HL-60/S4 treated with phorbol 12-myristate 13-acetate at 8.2 ng/mL for 4 days and 3 days (cell line): ENCODE measurements around the gene OR2T29.
"Not testable (repeated sequence)": the region's sequence is repeated elsewhere in the genome, so short reads cannot be mapped to it uniquely, and the experiment has no call there.

Source experiments
- in situ Hi-C: fragments of 300-500 bp; cut with MboI; formaldehyde crosslinking; loops from 2 replicates; pipeline ENCODE4 v1.15.0; 2022; ENCODE audit warnings: low sequenced_read_pairs

Gene OR2T29, protein sequence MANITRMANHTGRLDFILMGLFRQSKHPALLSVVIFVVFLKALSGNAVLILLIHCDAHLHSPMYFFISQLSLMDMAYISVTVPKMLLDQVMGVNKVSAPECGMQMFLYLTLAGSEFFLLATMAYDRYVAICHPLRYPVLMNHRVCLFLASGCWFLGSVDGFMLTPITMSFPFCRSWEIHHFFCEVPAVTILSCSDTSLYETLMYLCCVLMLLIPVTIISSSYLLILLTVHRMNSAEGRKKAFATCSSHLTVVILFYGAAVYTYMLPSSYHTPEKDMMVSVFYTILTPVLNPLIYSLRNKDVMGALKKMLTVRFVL

DNA sequence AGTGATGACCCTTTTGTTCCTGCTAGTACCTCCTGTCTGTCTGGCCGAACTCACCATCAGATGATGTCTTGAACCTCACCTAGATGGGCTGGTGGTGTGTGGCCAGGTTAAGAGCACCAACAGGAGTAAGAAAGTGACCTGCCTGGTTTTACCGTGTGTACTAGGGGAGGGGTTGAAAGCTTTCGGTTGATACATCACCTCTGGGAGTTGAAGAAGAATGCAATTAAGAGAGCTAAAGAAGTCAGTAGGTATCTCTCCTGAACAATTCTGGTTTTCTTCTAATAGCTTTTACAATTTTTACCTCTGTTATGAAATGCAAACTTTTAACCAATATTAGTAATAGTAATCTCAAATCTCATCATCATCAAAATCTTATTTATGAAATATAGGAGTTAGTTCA is at the start of gene OR2T29:
Gene OR2T29, minus strand, starts transcription at position 101 of the 400 bp plus-strand sequence. CDS start 3,281 bp downstream, outside the sequence.
- in situ Hi-C loops = not testable (repeated sequence)

DNA sequence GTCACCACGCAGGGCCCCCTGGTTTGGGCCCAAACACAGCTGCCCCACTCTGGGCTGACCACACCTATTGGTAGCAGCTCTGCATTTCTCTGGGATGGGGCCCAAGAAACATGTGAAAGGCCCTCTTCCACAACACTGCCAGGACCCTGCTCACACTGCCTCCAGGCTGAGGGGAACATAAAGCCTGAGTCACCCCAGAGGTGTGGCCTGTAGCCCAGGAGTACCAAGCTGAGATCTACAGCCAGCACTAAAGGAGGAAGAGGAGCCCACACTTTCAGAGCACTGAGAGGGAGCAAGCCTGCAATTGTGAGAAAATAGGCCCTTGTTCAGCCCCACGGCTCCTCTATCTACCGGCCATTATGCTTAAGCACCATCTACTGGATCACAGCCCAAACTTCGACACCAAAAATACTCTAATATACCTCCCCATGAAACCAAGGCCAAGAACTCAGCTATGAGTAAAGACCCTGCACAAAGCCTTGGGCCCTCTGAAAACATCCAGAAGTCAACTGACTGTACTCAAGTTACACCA is 49.4 kb upstream of the OR2T29 start:
- in situ Hi-C loops = no loop called here

DNA sequence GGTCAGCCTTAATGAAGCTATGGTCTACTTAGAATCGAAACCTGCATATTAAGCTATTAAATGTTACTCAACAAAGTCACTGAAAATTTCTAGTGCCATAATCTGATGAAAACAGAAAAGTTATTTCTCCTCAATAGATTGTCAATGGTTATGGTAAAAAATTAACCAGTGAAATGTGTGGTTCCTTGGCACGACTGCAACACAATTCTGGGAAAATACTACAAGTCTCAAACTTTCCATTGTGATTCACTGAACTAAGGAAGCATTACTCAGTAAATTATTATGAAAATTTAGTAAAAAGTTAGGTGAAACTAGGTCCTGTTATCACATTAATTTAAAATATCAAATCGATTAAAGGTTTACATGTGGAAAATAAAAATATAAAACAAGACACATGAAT is 47.7 kb upstream of the OR2T29 start:
- in situ Hi-C loops = no loop called here

DNA sequence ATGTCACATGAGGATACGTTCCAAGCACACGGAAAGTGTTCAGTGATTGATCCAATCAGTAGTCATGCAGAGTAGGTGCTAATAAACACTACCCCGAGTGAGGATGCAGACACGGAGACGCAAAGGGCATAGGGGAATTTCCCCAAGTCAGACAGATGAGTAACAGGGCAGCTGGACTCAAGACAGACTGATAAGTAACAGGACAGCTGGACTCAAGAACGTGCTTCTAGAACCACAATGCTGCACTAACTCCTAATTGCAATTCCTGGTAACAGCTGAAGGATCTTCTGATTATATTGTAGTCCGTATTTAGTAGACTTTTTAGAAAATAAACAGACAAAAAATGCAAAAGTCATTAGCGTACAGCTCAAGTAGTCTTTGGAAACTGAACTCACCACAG is 36.8 kb upstream of the OR2T29 start:
- in situ Hi-C loops = no loop called here

DNA sequence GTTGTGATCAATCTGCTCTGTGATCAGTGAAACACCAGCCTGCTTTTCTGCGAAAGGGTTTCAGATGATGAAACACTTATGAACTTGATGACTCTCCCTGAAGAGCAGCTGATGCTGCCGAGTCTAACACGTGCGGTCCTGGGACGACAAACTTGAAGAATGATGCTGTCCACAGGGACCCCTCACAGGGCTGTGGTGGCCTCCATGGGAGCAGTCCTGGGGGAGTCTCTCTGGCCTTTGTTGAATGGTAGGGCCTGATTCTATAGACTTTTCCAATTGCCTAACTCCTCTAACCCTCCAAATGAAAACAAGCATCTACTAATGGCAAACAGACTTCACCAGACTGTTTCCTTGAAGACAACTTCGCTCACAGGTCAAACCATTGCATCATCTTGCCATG is 35.0 kb upstream of the OR2T29 start, which contains the start of gene OR2T10:
Gene OR2T10, minus strand, starts transcription at position 112 of the 400 bp plus-strand sequence. CDS start 3,932 bp downstream, outside the sequence.
- in situ Hi-C loops = no loop called here

DNA sequence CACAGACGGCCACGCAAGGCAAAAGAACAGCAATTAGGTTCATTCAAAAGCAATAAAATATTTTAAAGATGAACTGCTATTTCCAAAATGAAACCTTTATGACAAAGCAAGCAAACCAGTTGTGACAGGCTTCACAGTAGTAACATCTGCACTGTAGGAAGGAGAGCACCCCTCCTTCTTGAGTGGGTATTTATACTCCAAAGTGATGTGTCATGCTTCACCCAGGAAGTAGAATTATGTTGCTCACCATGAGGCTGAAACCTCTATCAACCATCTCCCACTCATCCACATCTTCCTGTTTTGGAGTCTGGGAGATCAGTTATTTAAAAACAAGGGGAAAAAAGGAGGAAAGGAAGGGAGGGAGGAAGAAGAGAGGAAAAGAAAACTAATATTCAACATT is 34.0 kb upstream of the OR2T29 start:
- in situ Hi-C loops = no loop called here

DNA sequence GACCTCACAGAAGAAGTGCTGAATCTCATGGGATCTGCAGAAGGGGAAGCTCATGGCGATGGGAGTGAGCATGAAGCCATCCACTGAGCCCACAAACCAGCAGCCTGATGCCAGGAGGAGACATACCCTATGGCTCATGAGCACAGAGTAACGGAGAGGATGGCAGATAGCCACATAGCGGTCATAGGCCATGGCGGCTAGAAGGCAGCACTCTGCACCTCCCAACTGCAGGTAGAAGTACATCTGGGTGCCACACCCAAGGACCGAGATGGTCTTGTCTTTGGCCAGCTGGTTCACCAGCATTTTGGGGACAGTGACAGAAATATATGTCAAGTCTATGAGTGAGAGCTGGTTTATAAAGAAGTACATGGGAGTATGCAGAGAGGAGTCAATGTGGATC is 30.7 kb upstream of the OR2T29 start:
- in situ Hi-C loops = no loop called here

DNA sequence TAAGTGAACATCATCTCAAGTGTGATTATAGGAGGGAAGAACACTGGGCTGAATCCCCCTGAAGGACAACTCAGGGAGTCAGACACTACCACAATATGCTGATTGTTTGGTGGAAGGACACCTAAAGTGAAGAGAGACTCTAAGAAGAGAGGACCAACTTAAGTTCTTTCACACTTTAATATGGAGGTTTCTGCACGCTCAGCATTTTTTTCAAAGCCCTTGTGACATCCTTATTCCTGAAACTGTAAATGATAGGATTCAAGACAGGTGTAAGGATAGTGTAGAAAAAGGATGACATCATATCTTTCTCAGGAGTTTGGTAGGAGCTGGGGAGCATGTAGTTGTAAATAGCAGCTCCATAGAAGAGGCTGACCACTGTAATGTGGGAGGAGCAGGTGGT is 30.1 kb upstream of the OR2T29 start:
- in situ Hi-C loops = no loop called here

DNA sequence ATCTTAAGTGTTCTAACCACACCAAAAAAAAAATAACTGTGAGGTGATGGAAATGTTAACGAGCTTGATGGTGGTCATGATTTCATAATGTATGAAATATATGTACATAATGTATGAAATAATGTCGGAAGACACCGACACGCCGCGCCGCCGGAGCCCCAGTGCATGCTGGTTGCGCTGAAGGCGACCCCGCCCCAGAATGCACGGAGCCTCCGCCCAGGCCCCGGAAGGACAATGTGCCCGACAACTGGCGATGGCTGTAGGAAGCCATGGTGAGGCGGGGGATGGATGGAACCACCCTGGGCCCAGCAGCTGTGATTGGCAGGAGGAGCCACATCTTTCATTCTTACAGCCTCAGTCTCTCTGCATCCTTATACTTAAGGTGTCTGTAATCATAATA is 27.5 kb upstream of the OR2T29 start:
- in situ Hi-C loops = no loop called here

DNA sequence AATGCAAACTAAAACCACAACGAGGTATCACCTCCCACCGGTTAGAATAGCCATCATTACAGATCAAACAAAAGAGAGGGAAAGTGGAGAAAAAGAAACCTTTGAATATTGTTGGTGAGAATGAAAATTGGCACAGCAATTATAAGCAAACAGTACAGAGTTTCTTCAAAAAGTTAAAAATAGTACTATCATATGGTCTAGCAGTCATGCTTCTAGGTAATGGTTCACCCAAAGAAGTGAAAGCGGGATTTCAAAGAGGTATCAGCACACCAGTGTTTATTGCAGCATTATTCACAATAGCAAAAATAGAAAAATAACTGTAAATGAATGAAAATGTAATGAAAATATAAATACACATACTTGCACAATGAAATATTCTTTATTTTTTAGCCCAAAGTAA is 26.8 kb upstream of the OR2T29 start:
- in situ Hi-C loops = no loop called here

DNA sequence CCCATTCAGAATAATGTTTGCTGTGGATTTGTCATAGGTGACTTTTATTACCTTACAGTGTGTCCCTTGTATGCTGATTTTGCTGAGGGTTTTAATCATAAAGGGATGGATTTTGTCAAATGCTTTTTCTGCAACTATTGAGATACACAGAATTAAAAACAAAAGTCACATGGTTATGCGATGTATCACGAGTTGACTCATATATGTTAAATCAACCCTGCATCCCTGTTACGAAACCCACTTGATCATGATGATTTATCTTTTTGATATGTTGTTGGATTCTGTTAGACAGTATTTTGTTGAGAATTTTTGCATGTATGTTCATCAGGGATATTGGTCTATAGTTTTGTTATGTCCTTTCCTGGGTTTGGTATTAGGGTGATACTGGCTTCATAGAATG is 22.7 kb upstream of the OR2T29 start:
- in situ Hi-C loops = no loop called here

DNA sequence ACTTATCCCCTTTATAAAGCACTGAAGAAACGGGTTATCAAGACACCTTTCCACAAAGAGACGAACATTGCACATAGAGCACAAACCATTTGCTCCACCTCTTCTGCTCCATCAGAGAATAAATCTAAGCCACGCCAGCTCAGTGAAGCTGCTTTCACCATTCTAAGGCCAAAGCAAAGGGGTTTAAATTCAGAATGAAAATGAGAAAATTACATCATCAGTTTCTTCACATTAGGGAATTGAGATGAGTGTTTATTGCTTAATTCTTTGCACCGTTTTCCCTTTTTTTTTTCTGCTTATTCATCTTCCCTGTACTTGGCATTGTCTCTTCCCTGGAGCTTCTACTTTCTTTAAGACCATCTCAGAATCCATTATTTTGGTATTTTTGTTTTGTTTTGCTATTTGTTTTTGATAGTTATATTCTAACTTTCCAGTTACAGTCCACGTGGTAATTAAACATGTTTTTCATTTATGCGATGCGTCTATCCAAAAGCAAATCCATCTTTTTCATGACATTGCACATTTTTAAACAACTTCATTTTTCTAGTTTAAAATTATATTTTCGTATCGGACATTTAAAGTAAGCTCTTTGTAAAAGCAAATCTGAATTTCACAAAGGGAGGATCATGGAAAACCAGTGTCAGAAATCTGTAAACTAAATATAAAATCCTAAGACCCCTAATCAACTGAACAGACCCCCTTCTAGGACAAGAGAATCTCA is 13.8 kb upstream of the OR2T29 start:
- in situ Hi-C loops = no loop called here

DNA sequence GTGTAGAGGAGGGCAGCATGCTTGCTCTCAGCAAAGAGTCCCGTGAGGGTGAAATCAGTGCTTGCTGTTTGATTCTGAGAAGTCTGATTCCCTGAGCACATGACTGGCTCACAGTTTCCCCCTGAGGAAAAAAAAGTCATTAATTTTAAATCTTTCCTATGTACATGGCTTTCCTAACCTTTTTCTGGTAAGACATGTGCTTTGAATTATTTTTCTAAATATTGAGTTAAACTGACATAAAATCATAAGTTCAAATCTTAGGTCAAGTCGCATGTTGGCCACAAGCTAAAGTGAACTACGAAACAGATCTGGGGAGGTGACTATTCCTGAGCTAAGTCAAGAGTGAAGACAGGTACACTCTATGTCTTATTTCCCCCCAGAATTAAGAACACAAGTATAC is 12.1 kb upstream of the OR2T29 start, which contains the start of gene OR2T34:
Gene OR2T34, minus strand, starts transcription at position 101 of the 400 bp plus-strand sequence. Its CDS starts 0 bp downstream, at position 101.
- in situ Hi-C loops = not testable (repeated sequence)

DNA sequence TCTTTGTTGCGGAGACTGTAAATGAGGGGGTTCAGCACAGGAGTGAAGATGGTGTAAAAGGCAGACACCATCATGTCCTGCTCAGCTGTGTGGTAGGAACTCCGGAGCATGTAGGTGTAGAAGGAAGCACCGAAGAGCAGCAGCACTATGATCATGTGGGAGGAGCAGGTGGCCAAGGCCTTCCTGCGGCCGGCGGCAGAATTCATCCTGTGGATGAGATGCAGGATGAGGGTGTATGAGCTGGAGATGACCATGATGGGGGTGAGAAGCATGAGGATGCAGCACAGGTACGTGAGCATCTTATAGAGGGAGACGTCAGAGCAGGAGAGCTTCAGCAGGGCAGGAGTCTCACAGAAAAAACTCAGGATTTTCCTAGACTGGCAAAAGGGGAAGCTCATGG is 11.3 kb upstream of the OR2T29 start:
- in situ Hi-C loops = not testable (repeated sequence)

DNA sequence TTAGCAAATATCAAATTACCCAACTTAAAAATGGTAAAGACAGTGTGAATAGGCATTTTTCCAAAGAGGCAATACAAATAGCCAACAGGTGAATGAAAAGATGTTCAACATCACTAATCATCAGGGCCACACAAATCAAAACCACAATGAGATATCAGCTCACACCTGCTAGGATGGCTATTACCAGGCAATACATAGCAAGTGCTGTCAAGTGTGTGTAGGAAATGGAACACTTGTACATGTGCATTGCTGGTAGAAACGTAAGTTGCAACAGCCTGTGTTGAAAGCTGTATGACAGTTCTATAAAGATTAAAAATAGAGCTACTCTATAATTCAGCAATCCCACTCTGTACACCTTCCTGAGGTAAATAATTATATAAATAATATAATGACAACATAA is 9.5 kb upstream of the OR2T29 start:
- in situ Hi-C loops = not testable (repeated sequence)

DNA sequence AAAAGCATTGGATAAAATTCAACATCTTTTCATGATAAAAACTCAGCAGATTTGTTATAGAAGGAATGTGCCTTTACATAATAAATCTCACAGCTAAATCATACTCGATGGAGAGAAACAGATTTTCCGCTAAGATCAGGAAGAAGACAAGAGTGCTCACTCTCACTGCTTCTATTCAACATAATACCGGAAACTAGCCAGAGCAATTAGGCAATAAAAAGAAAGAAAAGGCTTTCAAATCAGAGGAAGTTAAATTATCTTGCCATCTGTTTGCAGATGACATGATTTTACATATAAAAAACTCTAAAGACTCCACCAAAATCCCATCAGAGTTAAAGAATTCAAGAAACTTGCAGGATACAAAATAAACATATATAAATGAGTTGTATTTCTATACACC is 8.2 kb upstream of the OR2T29 start:
- in situ Hi-C loops = not testable (repeated sequence)

DNA sequence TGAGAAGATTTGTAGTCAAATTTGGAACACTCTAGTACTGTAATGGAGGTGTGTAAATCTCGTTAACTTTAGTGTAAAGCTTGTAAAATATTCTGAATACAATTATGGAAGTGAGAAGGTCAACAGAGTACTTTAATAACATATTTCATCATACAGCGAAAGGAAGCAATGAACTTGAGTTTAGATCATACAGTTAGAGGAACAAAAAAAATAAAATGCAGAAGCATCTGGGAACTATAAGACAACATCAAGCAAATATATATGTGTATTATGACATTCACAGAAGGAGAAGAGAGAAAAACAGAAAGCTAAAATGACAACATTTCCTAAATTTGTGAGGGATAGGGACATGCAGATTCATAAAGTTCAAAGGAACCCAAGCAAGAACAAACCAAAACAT is 6.5 kb upstream of the OR2T29 start:
- in situ Hi-C loops = not testable (repeated sequence)

DNA sequence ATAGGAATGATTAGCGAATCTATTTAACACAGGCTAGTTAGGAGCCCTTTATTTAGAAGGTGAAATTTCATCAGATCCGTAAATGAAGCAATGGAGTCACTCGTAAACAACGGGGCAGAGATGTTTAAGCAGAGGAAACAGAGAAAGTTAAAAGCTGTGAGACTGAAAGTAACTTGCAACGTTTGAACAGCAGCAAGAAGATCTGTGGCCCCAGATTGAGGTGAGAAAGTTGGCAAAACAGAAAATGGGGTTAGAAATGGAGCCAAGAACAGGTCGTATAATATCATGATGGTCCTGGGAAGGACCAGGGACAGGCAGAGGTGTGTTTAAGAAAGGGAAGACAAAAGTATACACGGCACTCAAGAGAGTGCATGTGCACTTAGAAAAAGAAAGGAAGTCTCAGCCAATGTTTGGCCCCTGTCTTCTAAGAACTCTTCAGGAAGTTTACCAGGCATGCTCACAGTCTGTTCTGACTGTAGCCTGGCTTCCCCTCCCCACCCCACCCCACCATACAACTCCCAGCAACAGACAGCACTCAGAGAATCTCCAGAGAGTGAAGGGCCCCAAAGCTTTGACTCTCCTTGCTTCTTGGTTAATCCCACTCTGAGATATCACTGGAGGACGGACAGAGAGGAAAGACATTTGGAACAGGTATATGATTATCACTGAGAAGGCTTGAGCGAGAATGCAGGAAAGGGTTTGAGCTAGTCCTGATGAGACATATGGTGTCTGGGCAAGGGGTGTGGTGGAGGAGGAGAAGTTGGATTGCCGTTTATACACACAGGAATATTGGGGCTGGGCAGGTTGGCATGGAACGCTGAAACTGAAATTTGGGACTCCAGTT is 3.2 kb upstream of the OR2T29 start:
- in situ Hi-C loops = not testable (repeated sequence)

DNA sequence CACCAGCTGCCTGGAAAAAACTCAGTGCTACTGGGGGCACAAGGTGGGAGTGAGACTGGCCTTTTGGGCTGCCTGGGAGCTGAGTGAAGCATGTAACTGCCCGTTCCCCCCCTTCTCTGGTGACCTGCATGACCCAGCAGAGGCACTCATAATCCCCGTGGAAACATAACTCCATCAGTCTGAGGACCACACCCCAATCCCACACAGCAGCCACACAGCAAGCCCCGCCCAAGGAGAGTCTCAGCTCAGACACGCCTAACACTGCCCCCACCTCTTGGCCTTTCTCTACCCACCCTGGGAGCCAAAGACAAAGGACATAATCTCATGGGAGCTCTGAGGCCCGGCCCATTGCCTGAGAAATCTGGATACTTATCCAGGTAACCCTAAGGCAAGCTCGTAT is 11.5 kb downstream of the OR2T29 start:
- in situ Hi-C loops = not testable (repeated sequence)

DNA sequence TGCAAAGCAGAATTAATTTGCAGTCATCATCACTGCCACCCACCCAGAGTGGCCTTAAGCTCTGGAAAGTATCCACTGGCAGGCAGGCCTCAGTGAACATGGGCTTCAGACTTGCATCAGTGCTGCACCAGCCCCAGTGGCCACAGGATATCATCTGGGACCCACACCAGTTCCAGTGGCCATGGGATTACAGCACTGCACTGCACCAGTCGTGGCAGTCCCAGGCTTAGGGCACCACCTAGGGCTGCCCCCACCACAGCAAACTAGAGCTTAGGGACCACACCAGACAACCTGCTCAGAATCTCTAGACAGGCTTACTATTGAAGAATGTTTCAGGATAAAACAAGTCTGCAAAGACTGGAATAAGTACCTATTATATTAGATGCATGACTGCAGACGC is 15.2 kb downstream of the OR2T29 start:
- in situ Hi-C loops = not testable (repeated sequence)

DNA sequence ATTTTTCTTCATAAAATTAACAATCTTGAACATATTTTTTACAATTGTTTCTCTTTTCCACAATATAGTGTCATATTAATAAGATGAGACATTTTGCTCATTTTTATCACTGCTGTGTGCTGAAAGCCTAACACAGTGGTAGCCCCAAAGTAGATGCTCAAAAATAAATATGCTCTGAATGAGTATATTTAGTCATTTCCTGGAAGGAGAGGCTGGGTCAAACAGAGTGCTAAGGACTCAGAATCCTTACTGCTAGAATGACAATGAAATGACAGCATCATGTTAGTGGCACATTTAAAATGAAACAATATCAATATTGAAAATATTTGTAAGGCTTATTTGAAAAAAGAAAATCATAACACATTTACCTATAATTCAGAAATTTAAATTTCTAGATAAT is 25.1 kb downstream of the OR2T29 start:
- in situ Hi-C loops = not testable (repeated sequence)
